Fibroblast of lung (primary cell): ENCODE measurements around the gene PRKAB1. TPM values are rescaled to one million over a fixed set of nuclear protein-coding genes. Genes with fewer than 3 reads are reported as not detected.
A peak's percentile ranks its signal among the peaks of the same experiment; 100 is the strongest.

Experiments used
- DNase-seq, 2 donors: peaks; one replicate each; pipeline versions ENCODE4 v3.0.0 to v3.0.0-alpha.2; 2010; ENCODE audit warnings: low read depth in 2 of 2
- H2AFZ ChIP-seq: 2 replicates; pipeline ENCODE4 v1.5.1; 2012; ENCODE audit warnings: low read length, control low read depth, inconsistent platforms
- H3K27ac ChIP-seq: 2 replicates; pipeline ENCODE4 v1.5.1; 2011; ENCODE audit warnings: low read length, control low read depth; ENCODE audit not compliant: insufficient read depth
- H3K27me3 ChIP-seq: 2 replicates; pipeline ENCODE4 v1.5.1; 2011; ENCODE audit warnings: mild to moderate bottlenecking, low read length; ENCODE audit not compliant: control insufficient read depth, insufficient read depth
- H3K36me3 ChIP-seq: 2 replicates; pipeline ENCODE4 v1.5.1; 2011; ENCODE audit warnings: low read length; ENCODE audit not compliant: control insufficient read depth, insufficient read depth
- H3K4me1 ChIP-seq: 2 replicates; pipeline ENCODE4 v1.5.1; 2011; ENCODE audit warnings: low read length; ENCODE audit not compliant: control insufficient read depth, insufficient read depth; ENCODE audit errors: extremely low read depth
- H3K4me2 ChIP-seq: 2 replicates; pipeline ENCODE4 v1.5.1; 2011; ENCODE audit warnings: low read length, control low read depth; ENCODE audit not compliant: insufficient read depth; ENCODE audit errors: extremely low read depth
- H3K4me3 ChIP-seq, 4 experiments: fragments of 200-600 bp in 1 of 4; sonication (generic) in 1 of 4; replicated peaks in 1 of 4; 2 replicates each; pipeline ENCODE4 v1.5.1; 2011 to 2016; ENCODE audit warnings: low read length in 4 of 4, low read depth in 3 of 4, mild to moderate bottlenecking in 3 of 4, control low read depth in 2 of 4, inconsistent platforms in 1 of 4, mixed read lengths in 1 of 4; ENCODE audit not compliant: insufficient read depth in 1 of 4; ENCODE audit errors: control extremely low read depth in 1 of 4
- H3K79me2 ChIP-seq: 2 replicates; pipeline ENCODE4 v1.5.1; 2012; ENCODE audit warnings: mild to moderate bottlenecking, low read length, inconsistent platforms; ENCODE audit not compliant: control insufficient read depth, insufficient read depth
- H3K9ac ChIP-seq: 2 replicates; pipeline ENCODE4 v1.5.1; 2011; ENCODE audit warnings: mild to moderate bottlenecking, low read length, control low read depth; ENCODE audit not compliant: insufficient read depth
- H3K9me3 ChIP-seq: 2 replicates; pipeline ENCODE4 v1.5.1; 2012; ENCODE audit warnings: low read depth, low read length; ENCODE audit not compliant: control insufficient read depth, insufficient read depth
- H4K20me1 ChIP-seq: 2 replicates; pipeline ENCODE4 v1.5.1; 2011; ENCODE audit warnings: low read length; ENCODE audit not compliant: control insufficient read depth, insufficient read depth; ENCODE audit errors: extremely low read depth
- EZH2 ChIP-seq: IDR thresholded peaks from 2 replicates; pipeline ENCODE4 v1.5.1; 2012; ENCODE audit warnings: low read length, control low read depth, mild to moderate bottlenecking; ENCODE audit errors: missing control alignments
- polyA plus RNA-seq, 2 donors: library from polyadenylated mRNA; depleted of rRNA in 1 of 2; stranded (reverse) in 1 of 2; unstranded in 1 of 2; fragments of >200 nt; gene quantifications; 2 replicates each; pipeline ENCODE4 v1.2.1, GENCODE V29; 2011 to 2012; ENCODE audit warnings: missing spikeins in 1 of 2
- total RNA-seq: library from RNA; depleted of rRNA; stranded (reverse); fragments of >200 nt; gene quantifications from 2 replicates; pipeline ENCODE4 v1.2.1, GENCODE V29; 2014
- TF ChIP-seq, protein P1 (sequence below), 2 donors: IDR thresholded peaks in 1 of 2; conservative IDR thresholded peaks in 1 of 2; 1 replicate in 1 of 2; 2 replicates in 1 of 2; pipeline ENCODE4 v1.5.1; 2011 to 2012; ENCODE audit warnings: low read length in 2 of 2, control low read depth in 1 of 2, inconsistent platforms in 1 of 2, low read depth in 1 of 2, mild to moderate bottlenecking in 1 of 2

PRKAB1 gene
- total and polyA plus RNA-seq, 2 donors (not counting 1 experiment from before 2014, with no cell fraction given), result 17.0 to 23.8 TPM

GRCh38 chr12:119665164-119665929 lies 2.6 kb upstream of the PRKAB1 start:
- Histone ChIP-seq H3K9me3 (no peaks in the 10 kb centered on the region), H2AFZ (no peak overlapping the region), H3K36me3 (no peaks in the 10 kb centered on the region), H4K20me1 (no peaks in the 10 kb centered on the region), H3K79me2 (peaks cover 12% of the 10 kb centered on the region), H3K27ac (no peak overlapping the region), H3K4me3 (no peak overlapping the region), H3K4me1 (no peaks in the 10 kb centered on the region), H3K9ac (no peak overlapping the region), H3K27me3 (no peaks in the 10 kb centered on the region), H3K4me2 (no peak overlapping the region)
- no peak for DNase-seq
- TF ChIP-seq, protein P1, sequence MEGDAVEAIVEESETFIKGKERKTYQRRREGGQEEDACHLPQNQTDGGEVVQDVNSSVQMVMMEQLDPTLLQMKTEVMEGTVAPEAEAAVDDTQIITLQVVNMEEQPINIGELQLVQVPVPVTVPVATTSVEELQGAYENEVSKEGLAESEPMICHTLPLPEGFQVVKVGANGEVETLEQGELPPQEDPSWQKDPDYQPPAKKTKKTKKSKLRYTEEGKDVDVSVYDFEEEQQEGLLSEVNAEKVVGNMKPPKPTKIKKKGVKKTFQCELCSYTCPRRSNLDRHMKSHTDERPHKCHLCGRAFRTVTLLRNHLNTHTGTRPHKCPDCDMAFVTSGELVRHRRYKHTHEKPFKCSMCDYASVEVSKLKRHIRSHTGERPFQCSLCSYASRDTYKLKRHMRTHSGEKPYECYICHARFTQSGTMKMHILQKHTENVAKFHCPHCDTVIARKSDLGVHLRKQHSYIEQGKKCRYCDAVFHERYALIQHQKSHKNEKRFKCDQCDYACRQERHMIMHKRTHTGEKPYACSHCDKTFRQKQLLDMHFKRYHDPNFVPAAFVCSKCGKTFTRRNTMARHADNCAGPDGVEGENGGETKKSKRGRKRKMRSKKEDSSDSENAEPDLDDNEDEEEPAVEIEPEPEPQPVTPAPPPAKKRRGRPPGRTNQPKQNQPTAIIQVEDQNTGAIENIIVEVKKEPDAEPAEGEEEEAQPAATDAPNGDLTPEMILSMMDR (conservative IDR thresholded peaks at IDR 0.05 in 1 of 2, IDR thresholded peaks at IDR 0.05 in 1 of 2; ENCODE audit: low read depth in 1 of 2, low read length in 2 of 2), result no peak
- TF ChIP-seq EZH2, result no peak

GRCh38 chr12:119666226-119666795 lies 1.6 kb upstream of the PRKAB1 start:
- Histone ChIP-seq H3K27me3 (no peaks in the 10 kb centered on the region), H3K4me3 (no peak overlapping the region), H4K20me1 (no peaks in the 10 kb centered on the region), H3K79me2 (peaks cover 13% of the 10 kb centered on the region), H2AFZ (no peak overlapping the region), H3K4me1 (no peaks in the 10 kb centered on the region), H3K27ac (no peak overlapping the region), H3K36me3 (no peaks in the 10 kb centered on the region), H3K9me3 (no peaks in the 10 kb centered on the region), H3K9ac (no peak overlapping the region), H3K4me2 (no peak overlapping the region)
- TF ChIP-seq, protein P1 (conservative IDR thresholded peaks at IDR 0.05 in 1 of 2, IDR thresholded peaks at IDR 0.05 in 1 of 2; ENCODE audit: low read depth in 1 of 2, low read length in 2 of 2), result no peak
- TF ChIP-seq EZH2, result no peak
- DNase-seq, result no peak

- H3K9ac ChIP-seq, result peak overlapping the region; percentile 20
- DNase-seq, result no peak
- H3K4me1 ChIP-seq, result no peaks in the 10 kb centered on the region
- TF ChIP-seq, protein P1 (conservative IDR thresholded peaks at IDR 0.05 in 1 of 2, IDR thresholded peaks at IDR 0.05 in 1 of 2; ENCODE audit: low read depth in 1 of 2, low read length in 2 of 2), result no peak
- no peak for TF ChIP-seq EZH2
- peak overlapping the region; percentile 84 for H2AFZ ChIP-seq
- peaks cover 15% of the 10 kb centered on the region for H3K79me2 ChIP-seq
- H3K27ac ChIP-seq, result no peak overlapping the region
- no peaks in the 10 kb centered on the region for H3K9me3 ChIP-seq
- no peaks in the 10 kb centered on the region for H3K27me3 ChIP-seq
- peak overlapping the region; percentile 49 to 100 (median 54) for H3K4me3 ChIP-seq
- H3K36me3 ChIP-seq, result no peaks in the 10 kb centered on the region
- no peaks in the 10 kb centered on the region for H4K20me1 ChIP-seq
- peak overlapping the region; percentile 79 for H3K4me2 ChIP-seq
These were observed 895 bp upstream of the PRKAB1 start for GRCh38 chr12:119666900-119667576.
